Raji (cell line): ENCODE data around the gene GRIK3.

Experiments used
- POLR2A ChIP-seq: IDR thresholded peaks from 2 replicates; pipeline ENCODE4 v1.6.1; 2011; ENCODE audit warnings: low read depth, low read length, control low read depth; ENCODE audit not compliant: insufficient read depth

The GRIK3 gene

GRCh38 chr1:36920801-36921405, 113.4 kb downstream of the GRIK3 start:
- TF ChIP-seq POLR2A: no peak

GRCh38 chr1:36920371-36920770, 113.9 kb downstream of the GRIK3 start:
- TF ChIP-seq POLR2A: no peak

- no peak for TF ChIP-seq POLR2A
Measured at GRCh38 chr1:36919491-36920145, 114.7 kb downstream of the GRIK3 start.

- TF ChIP-seq POLR2A: no peak
Measured at GRCh38 chr1:36918604-36919003, 115.7 kb downstream of the GRIK3 start.

- no peak for TF ChIP-seq POLR2A
Measured at GRCh38 chr1:36913484-36914060, 120.7 kb downstream of the GRIK3 start.

GRCh38 chr1:36913016-36913415, 121.3 kb downstream of the GRIK3 start:
- TF ChIP-seq POLR2A: no peak

- TF ChIP-seq POLR2A: no peak
Measured at GRCh38 chr1:36912365-36912865, 121.9 kb downstream of the GRIK3 start.

GRCh38 chr1:36911561-36912364, 122.6 kb downstream of the GRIK3 start:
- no peak for TF ChIP-seq POLR2A

GRCh38 chr1:36910886-36911540, 123.3 kb downstream of the GRIK3 start:
- TF ChIP-seq POLR2A: no peak

- no peak for TF ChIP-seq POLR2A
Measured at GRCh38 chr1:36909946-36910725, 124.2 kb downstream of the GRIK3 start.

- no peak for TF ChIP-seq POLR2A
Measured at GRCh38 chr1:36908096-36908495, 126.2 kb downstream of the GRIK3 start.

GRCh38 chr1:36906555-36906954, 127.8 kb downstream of the GRIK3 start:
- TF ChIP-seq POLR2A: no peak

GRCh38 chr1:36905941-36906340, 128.4 kb downstream of the GRIK3 start:
- no peak for TF ChIP-seq POLR2A

- no peak for TF ChIP-seq POLR2A
Measured at GRCh38 chr1:36900128-36900527, 134.2 kb downstream of the GRIK3 start.
